GM12878 (cell line): ENCODE data around the gene FLT1. TPM values are rescaled to one million over a fixed set of nuclear protein-coding genes. Genes with fewer than 3 reads are reported as not detected.
A peak's percentile ranks its signal among the peaks of the same experiment; 100 is the strongest.

ENCODE experiments used
- CBFB ChIP-seq: IDR thresholded peaks from 2 replicates; pipeline ENCODE4 v1.6.1; 2016; ENCODE audit warnings: antibody characterized with exemption, low read depth
- DPF2 ChIP-seq: fragments of 450-650 bp; IDR thresholded peaks from 2 replicates; pipeline ENCODE4 v1.6.1; 2017; ENCODE audit warnings: mild to moderate bottlenecking
- EZH2 ChIP-seq: IDR thresholded peaks from 2 replicates; pipeline ENCODE4 v1.6.1; 2012; ENCODE audit warnings: low read depth, mild to moderate bottlenecking, control low read depth, inconsistent platforms, low read length, borderline replicate concordance; ENCODE audit not compliant: control insufficient read depth
- FOS ChIP-seq: IDR thresholded peaks from 3 replicates; pipeline ENCODE4 v1.6.1; 2011; ENCODE audit warnings: borderline replicate concordance; ENCODE audit not compliant: insufficient read length; ENCODE audit errors: extremely low read depth
- FOXK2 ChIP-seq: fragments of 450-650 bp; IDR thresholded peaks from 2 replicates; pipeline ENCODE4 v1.6.1; 2017; ENCODE audit warnings: mild to moderate bottlenecking, moderate library complexity
- HDGF ChIP-seq: fragments of 450-650 bp; IDR thresholded peaks from 2 replicates; pipeline ENCODE4 v1.6.1; 2016; ENCODE audit warnings: antibody characterized with exemption
- IKZF1 ChIP-seq: fragments of 450-650 bp; conservative IDR thresholded peaks from 2 replicates; pipeline ENCODE4 v1.6.1; 2017; ENCODE audit warnings: antibody characterized with exemption, mild to moderate bottlenecking
- IKZF2 ChIP-seq, 2 experiments: fragments of 450-650 bp; IDR thresholded peaks; 2 replicates each; pipeline ENCODE4 v1.6.1; 2017; ENCODE audit warnings: mild to moderate bottlenecking in 2 of 2, moderate library complexity in 2 of 2
- IRF3 ChIP-seq: fragments of 450-650 bp; IDR thresholded peaks from 2 replicates; pipeline ENCODE4 v1.6.1; 2014; ENCODE audit warnings: mild to moderate bottlenecking
- IRF4 ChIP-seq: IDR thresholded peaks from 2 replicates; pipeline ENCODE4 v1.6.1; 2011; ENCODE audit warnings: low read depth, low read length
- MEF2A ChIP-seq: IDR thresholded peaks from 2 replicates; pipeline ENCODE4 v1.6.1; 2011; ENCODE audit warnings: low read depth, mild to moderate bottlenecking, low read length, moderate library complexity; ENCODE audit not compliant: insufficient read depth
- MYB ChIP-seq: fragments of 150-350 bp; IDR thresholded peaks from 2 replicates; pipeline ENCODE4 v1.6.1; 2014; ENCODE audit warnings: mild to moderate bottlenecking, low read depth, low read length, borderline replicate concordance
- NR2C1 ChIP-seq: fragments of 450-650 bp; IDR thresholded peaks from 2 replicates; pipeline ENCODE4 v1.6.1; 2017; ENCODE audit warnings: antibody characterized with exemption, mild to moderate bottlenecking, moderate library complexity
- NR2F1 ChIP-seq: fragments of 450-650 bp; conservative IDR thresholded peaks from 2 replicates; pipeline ENCODE4 v1.6.1; 2017; ENCODE audit warnings: mild to moderate bottlenecking
- RAD21 ChIP-seq: IDR thresholded peaks from 2 replicates; pipeline ENCODE4 v1.6.1; 2011; ENCODE audit warnings: mild to moderate bottlenecking, low read depth, low read length, moderate library complexity; ENCODE audit not compliant: insufficient read depth
- SMC3 ChIP-seq: IDR thresholded peaks from 2 replicates; pipeline ENCODE4 v1.6.1; 2011; ENCODE audit warnings: low read length, improper control_type of control experiment, borderline replicate concordance
- SREBF1 ChIP-seq: IDR thresholded peaks from 2 replicates; pipeline ENCODE4 v1.6.1; 2012; ENCODE audit warnings: mild to moderate bottlenecking, low read length
- STAT3 ChIP-seq: IDR thresholded peaks from 2 replicates; pipeline ENCODE4 v1.6.1; 2011; ENCODE audit warnings: low read depth, low read length, improper control_type of control experiment
- WRNIP1 ChIP-seq: IDR thresholded peaks from 2 replicates; pipeline ENCODE4 v1.6.1; 2011; ENCODE audit warnings: low read depth, low read length, improper control_type of control experiment, borderline replicate concordance
- YY1 ChIP-seq: IDR thresholded peaks from 2 replicates; pipeline ENCODE4 v1.6.1; 2011; ENCODE audit warnings: low read depth, mild to moderate bottlenecking, low read length
- ZNF207 ChIP-seq: fragments of 450-650 bp; IDR thresholded peaks from 2 replicates; pipeline ENCODE4 v1.6.1; 2014; ENCODE audit warnings: antibody characterized with exemption, mild to moderate bottlenecking, borderline replicate concordance
- polyA plus RNA-seq, 11 experiments: library from polyadenylated mRNA; depleted of rRNA in 4 of 11; unstranded in 6 of 11; stranded (reverse) in 5 of 11; fragments of >200 nt; fragmentation: Nextera tagmentation in 4 of 11; fragmentation: Illumina TruSeq in 1 of 11; extraction: Ambion mirVana in 4 of 11; extraction: Trizol in 1 of 11; gene quantifications; 1 replicate in 1 of 11; 2 replicates in 10 of 11; pipeline versions ENCODE4 v1.2.1 to v1.2.3, GENCODE V29; 2011 to 2016; ENCODE audit warnings: inconsistent platforms in 2 of 11, missing spikeins in 2 of 11, low read depth in 1 of 11
- total RNA-seq, 4 experiments: library from RNA; depleted of rRNA in 3 of 4; stranded (reverse); fragments of >200 nt in 3 of 4; fragmentation: Illumina TruSeq in 1 of 4; extraction: Trizol in 1 of 4; gene quantifications; 2 replicates each; pipeline versions ENCODE4 v1.2.1 to v1.2.3, GENCODE V29; 2013 to 2021
- TF ChIP-seq, protein P1 (sequence below), 3 experiments: IDR thresholded peaks in 2 of 3; conservative IDR thresholded peaks in 1 of 3; 2 replicates each; pipeline ENCODE4 v1.5.1; 2011; ENCODE audit warnings: low read depth in 3 of 3, low read length in 3 of 3, mild to moderate bottlenecking in 3 of 3, control low read depth in 2 of 3, moderate library complexity in 2 of 3, inconsistent platforms in 1 of 3, mixed read lengths in 1 of 3; ENCODE audit not compliant: control insufficient read depth in 2 of 3, insufficient read depth in 1 of 3; ENCODE audit errors: extremely low read depth in 1 of 3
- TF ChIP-seq, protein P2 (sequence below): IDR thresholded peaks from 2 replicates; pipeline ENCODE4 v1.6.1; 2011; ENCODE audit warnings: low read depth, low read length, improper control_type of control experiment, borderline replicate concordance

FLT1 gene
- total and polyA plus RNA-seq, 10 of the 15 experiments (the other 5 are each of a cell fraction or from before 2014, with no cell fraction given), result 0.55 to 5.6 (median 0.84) TPM

- TF ChIP-seq NR2F1 (peak; percentile 68), YY1 (peak; percentile 68; the same call in 1 of the 2 replicates), CBFB (no peak), FOXK2 (no peak), EZH2 (no peak), HDGF (no peak), IRF4 (0 out of 2 replicates have a peak, but pooled peaks have one; percentile 39), SREBF1 (no peak), ZNF207 (no peak), FOS (no peak), MYB (no peak), WRNIP1 (no peak), MEF2A (0 out of 2 replicates have a peak, but pooled peaks have one; percentile 32), STAT3 (no peak), SMC3 (peak; percentile 92), IKZF1 (0 out of 2 replicates have a peak, but pooled peaks have one; percentile 35), RAD21 (peak; percentile 97), DPF2 (no peak), IKZF2 (IDR thresholded peaks at IDR 0.05) (no peak), NR2C1 (no peak), IRF3 (no peak)
- TF ChIP-seq, protein P1, sequence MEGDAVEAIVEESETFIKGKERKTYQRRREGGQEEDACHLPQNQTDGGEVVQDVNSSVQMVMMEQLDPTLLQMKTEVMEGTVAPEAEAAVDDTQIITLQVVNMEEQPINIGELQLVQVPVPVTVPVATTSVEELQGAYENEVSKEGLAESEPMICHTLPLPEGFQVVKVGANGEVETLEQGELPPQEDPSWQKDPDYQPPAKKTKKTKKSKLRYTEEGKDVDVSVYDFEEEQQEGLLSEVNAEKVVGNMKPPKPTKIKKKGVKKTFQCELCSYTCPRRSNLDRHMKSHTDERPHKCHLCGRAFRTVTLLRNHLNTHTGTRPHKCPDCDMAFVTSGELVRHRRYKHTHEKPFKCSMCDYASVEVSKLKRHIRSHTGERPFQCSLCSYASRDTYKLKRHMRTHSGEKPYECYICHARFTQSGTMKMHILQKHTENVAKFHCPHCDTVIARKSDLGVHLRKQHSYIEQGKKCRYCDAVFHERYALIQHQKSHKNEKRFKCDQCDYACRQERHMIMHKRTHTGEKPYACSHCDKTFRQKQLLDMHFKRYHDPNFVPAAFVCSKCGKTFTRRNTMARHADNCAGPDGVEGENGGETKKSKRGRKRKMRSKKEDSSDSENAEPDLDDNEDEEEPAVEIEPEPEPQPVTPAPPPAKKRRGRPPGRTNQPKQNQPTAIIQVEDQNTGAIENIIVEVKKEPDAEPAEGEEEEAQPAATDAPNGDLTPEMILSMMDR (IDR thresholded peaks at IDR 0.05 in 2 of 3, conservative IDR thresholded peaks at IDR 0.05 in 1 of 3; ENCODE audit: control insufficient read depth in 2 of 3, extremely low read depth in 1 of 3, insufficient read depth in 1 of 3, low read depth in 3 of 3, low read length in 3 of 3), result peak; percentile 77 to 91 (median 85)
- TF ChIP-seq, protein P2, sequence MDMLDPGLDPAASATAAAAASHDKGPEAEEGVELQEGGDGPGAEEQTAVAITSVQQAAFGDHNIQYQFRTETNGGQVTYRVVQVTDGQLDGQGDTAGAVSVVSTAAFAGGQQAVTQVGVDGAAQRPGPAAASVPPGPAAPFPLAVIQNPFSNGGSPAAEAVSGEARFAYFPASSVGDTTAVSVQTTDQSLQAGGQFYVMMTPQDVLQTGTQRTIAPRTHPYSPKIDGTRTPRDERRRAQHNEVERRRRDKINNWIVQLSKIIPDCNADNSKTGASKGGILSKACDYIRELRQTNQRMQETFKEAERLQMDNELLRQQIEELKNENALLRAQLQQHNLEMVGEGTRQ, result no peak
Observed at GRCh38 chr13:28324181-28324789, 170.6 kb downstream of the FLT1 start (continued).
